ENCODE measurements around the gene NEDD8. TPM values are rescaled to one million over a fixed set of nuclear protein-coding genes. Genes with fewer than 3 reads are reported as not detected.

Gene NEDD8
- total and polyA plus RNA-seq, 2 of the 4 experiments (the other 2 are of a cell fraction), result 167 to 375 TPM

GRCh38 chr14:24211311-24211710, 20.9 kb downstream of the NEDD8 start (continued):
- TF ChIP-seq RCOR1 (IDR thresholded peaks at IDR 0.05; ENCODE audit: insufficient replicate concordance, low read length), result no peak

GRCh38 chr14:24207625-24208024, 24.5 kb downstream of the NEDD8 start:
- Histone ChIP-seq H2AK9ac (replicated peaks; ENCODE audit: low read depth, low read length, poor library complexity) (no peak overlapping the region), H3K9me1 (ENCODE audit: insufficient read depth, low read length) (peaks cover 11% of the 10 kb centered on the region; the same call in 1 of the 2 replicates), H2BK20ac (ENCODE audit: low read depth, low read length) (no peak overlapping the region), H4K20me1 (ENCODE audit: insufficient read depth, low read length) (no peaks in the 10 kb centered on the region; the same call in 1 of the 2 replicates), H3K56ac (ENCODE audit: extremely low read depth, insufficient read depth, low read length) (no peak overlapping the region), H3K23ac (ENCODE audit: low read depth, low read length) (no peak overlapping the region), H2AK5ac (ENCODE audit: low read depth, low read length) (no peak overlapping the region), H3K36me3 (ENCODE audit: control insufficient read depth, insufficient read depth, low read length) (peaks cover 47% of the 10 kb centered on the region), H3K14ac (replicated peaks; ENCODE audit: low read depth, low read length) (no peak overlapping the region), H4K8ac (ENCODE audit: low read depth in 2 of 2, low read length in 2 of 2) (no peak overlapping the region), H3K4me2 (ENCODE audit: low read depth, low read length) (no peak overlapping the region), H3K9ac (ENCODE audit: low read depth, low read length) (no peak overlapping the region), H4K91ac (ENCODE audit: insufficient read depth, low read depth, low read length) (no peak overlapping the region), H4K5ac (ENCODE audit: low read depth, low read length) (no peak overlapping the region), H2AFZ (replicated peaks; ENCODE audit: low read length, poor library complexity) (no peak overlapping the region), H2BK15ac (ENCODE audit: low read depth, low read length) (no peak overlapping the region), H3K4me1 (ENCODE audit: control insufficient read depth, insufficient read depth, low read length) (no peaks in the 10 kb centered on the region), H3K4me3 (ENCODE audit: insufficient read depth, low read depth, low read length) (no peak overlapping the region), H3K4ac (ENCODE audit: low read depth, low read length) (no peak overlapping the region), H2BK5ac (ENCODE audit: low read depth, low read length, poor library complexity, severe bottlenecking) (no peak overlapping the region), H3K27ac (ENCODE audit: insufficient read depth, low read length) (no peak overlapping the region), H3K9me3 (ENCODE audit: control insufficient read depth, insufficient read depth, low read length) (no peaks in the 10 kb centered on the region), H3K79me1 (ENCODE audit: low read depth in 1 of 2, low read length in 2 of 2) (peaks cover 13 to 54% of the 10 kb centered on the region in 2 experiments), H3K18ac (ENCODE audit: low read depth, low read length) (no peak overlapping the region), H3K27me3 (ENCODE audit: control insufficient read depth, insufficient read depth, low read length) (no peaks in the 10 kb centered on the region), H2BK120ac (ENCODE audit: low read depth, low read length) (no peak overlapping the region)
- intact Hi-C loops (cut with micrococcal nuclease) (no loop called here), dilution Hi-C loops (cut with HindIII; ENCODE audit: low sequenced_read_pairs, unreplicated experiment) (no loop called here), in situ Hi-C loops (cut with MboI; ENCODE audit: low sequenced_read_pairs) (no loop called here)
- no TSS peak for BruUV-seq (replicated peaks)
- ATAC-seq (ENCODE audit: low read depth), result no peak
- no peak for DNase-seq
- ChIA-PET POLR2A (ENCODE audit: unreplicated experiment) (no interaction called here), CTCF (no interaction called here)
- WGBS, 2 experiments (ENCODE audit: extremely low coverage in 2 of 2, insufficient read length in 1 of 2), result no CpG with 5 or more reads among the region's 2 CpGs
- TF ChIP-seq MAZ (IDR thresholded peaks at IDR 0.05; ENCODE audit: borderline replicate concordance, low read depth, low read length) (no peak), SMC3 (IDR thresholded peaks at IDR 0.05; ENCODE audit: low read depth, low read length) (no peak), RAD21 (IDR thresholded peaks at IDR 0.05; ENCODE audit: low read length) (no peak), USF2 (IDR thresholded peaks at IDR 0.05; ENCODE audit: low read depth, low read length) (no peak), NFE2L2 (IDR thresholded peaks at IDR 0.05; ENCODE audit: low read depth, low read length) (no peak), FOS (IDR thresholded peaks at IDR 0.05; ENCODE audit: low read depth, low read length) (no peak), BHLHE40 (IDR thresholded peaks at IDR 0.05; ENCODE audit: low read depth, low read length) (no peak), POLR2A (IDR thresholded peaks at IDR 0.05; ENCODE audit: low read depth, low read length) (no peak)

All from IMR-90 (cell line).